CD4-positive, alpha-beta T cell (primary cell): ENCODE measurements around the gene KLKB1. TPM values are rescaled to one million over a fixed set of nuclear protein-coding genes. Genes with fewer than 3 reads are reported as not detected.

ENCODE experiments used
- ATAC-seq: fragments of 200-7000 bp; cut with Tn5 transposase; one replicate; pipeline ENCODE4 v1.10.0; 2022; ENCODE audit warnings: mild to moderate bottlenecking; ENCODE audit not compliant: poor library complexity
- CTCF ChIA-PET: fragments of 350-600 bp; sonication (Branson Sonifier 250); formaldehyde crosslinking; loops from one replicate; lab custom pipeline; 2021; ENCODE audit warnings: antibody characterized with exemption, inconsistent platforms; lab: Charles Lee
- POLR2A ChIA-PET: fragments of 350-600 bp; sonication (Branson Sonifier 250); formaldehyde crosslinking; loops from one replicate; lab custom pipeline; 2021; ENCODE audit warnings: antibody characterized with exemption, inconsistent platforms; lab: Charles Lee
- DNase-seq, 14 experiments: peaks; one replicate each; pipeline ENCODE4 v3.0.0-alpha.2; 2013 to 2020; ENCODE audit warnings: mixed read lengths in 2 of 14
- H3K27ac ChIP-seq, 2 donors: one replicate each; pipeline versions ENCODE4 v1.5.1 to v1.7.0; 2013; ENCODE audit warnings: low read length in 2 of 2, low read depth in 1 of 2, mild to moderate bottlenecking in 1 of 2
- H3K27me3 ChIP-seq, 2 experiments: 1 replicate in 1 of 2; 2 replicates in 1 of 2; pipeline versions ENCODE4 v1.6.1 to v1.7.0; 2013; ENCODE audit warnings: low read length in 2 of 2, control low read depth in 1 of 2, mild to moderate bottlenecking in 1 of 2, moderate library complexity in 1 of 2; ENCODE audit not compliant: insufficient read depth in 2 of 2, control insufficient read depth in 1 of 2
- H3K36me3 ChIP-seq: one replicate; pipeline ENCODE4 v1.6.1; 2013; ENCODE audit warnings: low read length, control low read depth; ENCODE audit not compliant: insufficient read depth
- H3K4me1 ChIP-seq: one replicate; pipeline ENCODE4 v1.6.1; 2013; ENCODE audit warnings: low read length, control low read depth; ENCODE audit not compliant: insufficient read depth
- H3K4me3 ChIP-seq: one replicate; pipeline ENCODE4 v1.5.1; 2013; ENCODE audit warnings: mild to moderate bottlenecking, low read length, moderate library complexity
- H3K9me3 ChIP-seq, 2 experiments: 1 replicate in 1 of 2; 2 replicates in 1 of 2; pipeline versions ENCODE4 v1.6.1 to v1.7.0; 2013; ENCODE audit warnings: low read length in 2 of 2, mild to moderate bottlenecking in 2 of 2, control low read depth in 1 of 2, moderate library complexity in 1 of 2; ENCODE audit not compliant: control insufficient read depth in 1 of 2, insufficient read depth in 1 of 2
- H3K27ac Mint-ChIP-seq: one replicate; pipeline ENCODE4 v1.8.0; 2020; ENCODE audit warnings: mixed read lengths
- H3K27me3 Mint-ChIP-seq: one replicate; pipeline ENCODE4 v1.8.0; 2021; ENCODE audit warnings: mixed read lengths
- H3K36me3 Mint-ChIP-seq: one replicate; pipeline ENCODE4 v1.8.0; 2021; ENCODE audit warnings: low read depth, mixed read lengths
- H3K4me1 Mint-ChIP-seq: one replicate; pipeline ENCODE4 v1.8.0; 2021; ENCODE audit warnings: low read depth, mixed read lengths
- H3K4me3 Mint-ChIP-seq: one replicate; pipeline ENCODE4 v1.8.0; 2020; ENCODE audit warnings: mild to moderate bottlenecking, mixed read lengths
- H3K9me3 Mint-ChIP-seq: one replicate; pipeline ENCODE4 v1.8.0; 2020; ENCODE audit warnings: mixed read lengths
- intact Hi-C, 2 experiments: fragments of 100-400 bp; cut with DNase I in 1 of 2; cut with micrococcal nuclease in 1 of 2; formaldehyde crosslinking; loops; one replicate each; pipeline versions ENCODE4 v1.15.1 to v1.9.0; 2023 to 2025; cut with DNase I, micrococcal nuclease
- total RNA-seq, 174 experiments: library from RNA in 2 of 174; stranded (reverse) in 2 of 174; gene quantifications; one replicate each; pipeline ENCODE4 v1.2.3 and lab custom pipeline; 2021 to 2026
- TF ChIP-seq, protein P1 (sequence below): fragments of 200-600 bp; IDR thresholded peaks from one replicate; pipeline ENCODE4 v1.8.0; 2022; ENCODE audit warnings: antibody characterized with exemption, mild to moderate bottlenecking

KLKB1 gene
- total RNA-seq, 2 experiments from 2014 or later, result 1.2 TPM

DNA sequence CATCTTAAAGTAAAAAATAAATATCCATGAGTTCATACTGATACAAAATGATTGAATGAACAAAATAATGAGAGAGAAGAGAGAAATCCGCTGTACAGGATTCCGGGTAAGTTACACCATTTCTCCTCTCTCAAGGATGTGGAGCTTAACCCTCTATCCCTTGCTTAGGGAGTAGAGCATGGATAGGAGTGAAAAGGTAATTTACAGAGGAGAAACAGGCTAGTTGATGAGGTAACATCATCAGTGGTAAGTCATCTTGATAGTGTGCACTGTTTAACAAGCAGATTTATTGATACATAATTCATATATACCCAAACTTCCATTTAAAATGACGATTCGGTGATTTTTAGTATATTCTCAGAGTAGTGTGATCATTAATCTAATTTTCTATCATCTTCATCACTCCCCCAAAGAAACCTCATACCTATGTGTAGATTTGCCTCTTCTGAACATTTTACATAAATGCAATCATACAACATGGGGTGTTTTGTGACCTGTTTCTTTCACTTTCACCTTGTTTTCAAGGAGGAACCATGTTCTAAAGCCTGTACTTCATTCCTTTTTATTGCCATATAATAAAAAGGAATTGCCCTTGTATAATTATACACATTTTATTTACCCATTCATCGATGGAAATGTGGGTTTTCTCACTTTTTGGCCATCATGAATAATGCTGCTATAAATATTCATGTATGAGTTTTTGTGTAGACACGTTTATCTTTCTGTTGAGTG lies 73.5 kb downstream of the KLKB1 start:
- Histone ChIP-seq H3K4me1 (no peaks in the 10 kb centered on the region), H3K4me3 (no peak overlapping the region), H3K27ac (no peak overlapping the region), H3K9me3 (peaks cover 0 to 3% of the 10 kb centered on the region in 2 experiments), H3K36me3 (no peaks in the 10 kb centered on the region), H3K27me3 (peaks cover 10 to 25% of the 10 kb centered on the region in 2 experiments)
- TF ChIP-seq, protein P1, sequence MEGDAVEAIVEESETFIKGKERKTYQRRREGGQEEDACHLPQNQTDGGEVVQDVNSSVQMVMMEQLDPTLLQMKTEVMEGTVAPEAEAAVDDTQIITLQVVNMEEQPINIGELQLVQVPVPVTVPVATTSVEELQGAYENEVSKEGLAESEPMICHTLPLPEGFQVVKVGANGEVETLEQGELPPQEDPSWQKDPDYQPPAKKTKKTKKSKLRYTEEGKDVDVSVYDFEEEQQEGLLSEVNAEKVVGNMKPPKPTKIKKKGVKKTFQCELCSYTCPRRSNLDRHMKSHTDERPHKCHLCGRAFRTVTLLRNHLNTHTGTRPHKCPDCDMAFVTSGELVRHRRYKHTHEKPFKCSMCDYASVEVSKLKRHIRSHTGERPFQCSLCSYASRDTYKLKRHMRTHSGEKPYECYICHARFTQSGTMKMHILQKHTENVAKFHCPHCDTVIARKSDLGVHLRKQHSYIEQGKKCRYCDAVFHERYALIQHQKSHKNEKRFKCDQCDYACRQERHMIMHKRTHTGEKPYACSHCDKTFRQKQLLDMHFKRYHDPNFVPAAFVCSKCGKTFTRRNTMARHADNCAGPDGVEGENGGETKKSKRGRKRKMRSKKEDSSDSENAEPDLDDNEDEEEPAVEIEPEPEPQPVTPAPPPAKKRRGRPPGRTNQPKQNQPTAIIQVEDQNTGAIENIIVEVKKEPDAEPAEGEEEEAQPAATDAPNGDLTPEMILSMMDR, result no peak
- peaks cover 77% of the 10 kb centered on the region for H3K27me3 Mint-ChIP-seq
- H3K4me1 Mint-ChIP-seq, result peaks cover 8% of the 10 kb centered on the region
- intact Hi-C loops, result loop anchor here in 1 of 2 experiments (5.0 kb wide), 1 partner anchor 286 kb away; no protein-coding TSS in a partner anchor
- no peak for DNase-seq
- no peaks in the 10 kb centered on the region for H3K36me3 Mint-ChIP-seq
- no peak overlapping the region for H3K27ac Mint-ChIP-seq
- H3K4me3 Mint-ChIP-seq, result no peak overlapping the region
- ChIA-PET POLR2A (no interaction called here), CTCF (no interaction called here)
- H3K9me3 Mint-ChIP-seq, result no peaks in the 10 kb centered on the region
- no peak for ATAC-seq

DNA sequence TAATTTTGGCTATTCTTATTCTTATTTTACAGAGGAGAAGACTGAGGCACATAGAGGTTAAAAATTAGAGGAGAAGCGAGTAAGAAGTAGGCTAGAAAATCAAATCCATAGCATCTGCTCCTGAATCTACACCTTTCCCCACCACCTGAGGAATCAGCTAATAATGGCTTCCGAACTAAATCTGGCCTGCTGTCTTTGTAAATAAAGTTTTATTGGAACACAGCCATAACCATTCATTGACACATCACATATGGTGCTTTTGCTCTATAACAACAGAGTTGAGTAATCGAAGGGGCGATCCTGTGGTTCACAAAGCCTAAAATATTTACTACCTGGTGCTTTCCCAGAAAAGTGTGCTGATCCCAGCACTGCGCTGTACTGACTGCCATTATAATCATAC lies 76.9 kb downstream of the KLKB1 start:
- ChIA-PET CTCF (no interaction called here), POLR2A (no interaction called here)
- H3K27me3 ChIP-seq, result peaks cover 2 to 9% of the 10 kb centered on the region in 2 experiments
- intact Hi-C loops, result loop anchor here in 1 of 2 experiments (5.0 kb wide), 1 partner anchor 283 kb away; no protein-coding TSS in a partner anchor
- no peaks in the 10 kb centered on the region for H3K4me1 Mint-ChIP-seq
- no peaks in the 10 kb centered on the region for H3K36me3 Mint-ChIP-seq
- TF ChIP-seq, protein P1, result no peak
- no peaks in the 10 kb centered on the region for H3K9me3 ChIP-seq
- H3K36me3 ChIP-seq, result no peaks in the 10 kb centered on the region
- ATAC-seq (no peak), DNase-seq (no peak)
- H3K27ac ChIP-seq, result no peak overlapping the region
- H3K27ac Mint-ChIP-seq, result no peak overlapping the region
- no peaks in the 10 kb centered on the region for H3K4me1 ChIP-seq
- no peak overlapping the region for H3K4me3 ChIP-seq
- no peak overlapping the region for H3K4me3 Mint-ChIP-seq
- no peaks in the 10 kb centered on the region for H3K9me3 Mint-ChIP-seq
- H3K27me3 Mint-ChIP-seq, result peaks cover 68% of the 10 kb centered on the region

DNA sequence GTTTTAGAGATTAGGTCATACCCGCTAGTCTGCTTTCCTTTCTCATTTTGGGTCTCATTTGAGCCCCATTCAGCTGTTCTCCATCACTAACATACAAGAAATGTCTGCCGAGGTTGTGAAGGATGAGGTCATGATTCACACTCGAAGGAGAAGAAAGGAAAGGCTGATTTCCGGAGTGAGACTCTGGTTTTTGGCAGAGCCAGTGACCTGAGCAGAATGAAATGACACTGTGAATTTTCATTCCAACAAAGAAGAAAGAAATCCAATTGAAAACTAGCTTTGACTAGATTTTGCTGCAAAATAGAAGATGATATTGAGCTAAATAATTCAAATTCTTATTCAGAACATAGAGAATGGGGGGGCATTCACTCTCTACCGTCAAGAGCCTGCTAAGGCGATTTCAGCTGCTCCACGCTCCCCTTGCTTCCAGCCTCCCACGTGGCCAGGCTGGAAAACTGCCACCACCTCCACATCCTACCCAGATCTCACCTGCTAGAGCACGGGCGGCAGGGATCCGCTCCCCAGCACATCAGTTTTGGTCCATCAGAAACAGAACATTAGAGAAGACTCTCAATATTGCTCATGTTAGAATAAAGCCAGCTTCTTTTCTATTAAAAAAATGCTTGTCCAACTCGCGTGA lies 77.7 kb downstream of the KLKB1 start:
- H3K27ac Mint-ChIP-seq, result no peak overlapping the region
- ATAC-seq, result no peak
- Histone ChIP-seq H3K36me3 (no peaks in the 10 kb centered on the region), H3K4me1 (no peaks in the 10 kb centered on the region), H3K27me3 (peaks cover 2 to 8% of the 10 kb centered on the region in 2 experiments), H3K27ac (no peak overlapping the region), H3K4me3 (no peak overlapping the region), H3K9me3 (no peaks in the 10 kb centered on the region)
- H3K4me3 Mint-ChIP-seq, result no peak overlapping the region
- intact Hi-C loops, result loop anchor here in 1 of 2 experiments (5.0 kb wide), 1 partner anchor 282 kb away; no protein-coding TSS in a partner anchor
- CTCF ChIA-PET, result no interaction called here
- DNase-seq, result no peak
- TF ChIP-seq, protein P1, result no peak
- peaks cover 67% of the 10 kb centered on the region for H3K27me3 Mint-ChIP-seq
- H3K36me3 Mint-ChIP-seq, result no peaks in the 10 kb centered on the region
- POLR2A ChIA-PET, result no interaction called here
- H3K4me1 Mint-ChIP-seq, result no peaks in the 10 kb centered on the region
- H3K9me3 Mint-ChIP-seq, result no peaks in the 10 kb centered on the region
